ENCODE results near the gene CLEC14A.

The CLEC14A gene, protein sequence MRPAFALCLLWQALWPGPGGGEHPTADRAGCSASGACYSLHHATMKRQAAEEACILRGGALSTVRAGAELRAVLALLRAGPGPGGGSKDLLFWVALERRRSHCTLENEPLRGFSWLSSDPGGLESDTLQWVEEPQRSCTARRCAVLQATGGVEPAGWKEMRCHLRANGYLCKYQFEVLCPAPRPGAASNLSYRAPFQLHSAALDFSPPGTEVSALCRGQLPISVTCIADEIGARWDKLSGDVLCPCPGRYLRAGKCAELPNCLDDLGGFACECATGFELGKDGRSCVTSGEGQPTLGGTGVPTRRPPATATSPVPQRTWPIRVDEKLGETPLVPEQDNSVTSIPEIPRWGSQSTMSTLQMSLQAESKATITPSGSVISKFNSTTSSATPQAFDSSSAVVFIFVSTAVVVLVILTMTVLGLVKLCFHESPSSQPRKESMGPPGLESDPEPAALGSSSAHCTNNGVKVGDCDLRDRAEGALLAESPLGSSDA
- total RNA-seq: 0 reads per million in 3 experiments

DNA sequence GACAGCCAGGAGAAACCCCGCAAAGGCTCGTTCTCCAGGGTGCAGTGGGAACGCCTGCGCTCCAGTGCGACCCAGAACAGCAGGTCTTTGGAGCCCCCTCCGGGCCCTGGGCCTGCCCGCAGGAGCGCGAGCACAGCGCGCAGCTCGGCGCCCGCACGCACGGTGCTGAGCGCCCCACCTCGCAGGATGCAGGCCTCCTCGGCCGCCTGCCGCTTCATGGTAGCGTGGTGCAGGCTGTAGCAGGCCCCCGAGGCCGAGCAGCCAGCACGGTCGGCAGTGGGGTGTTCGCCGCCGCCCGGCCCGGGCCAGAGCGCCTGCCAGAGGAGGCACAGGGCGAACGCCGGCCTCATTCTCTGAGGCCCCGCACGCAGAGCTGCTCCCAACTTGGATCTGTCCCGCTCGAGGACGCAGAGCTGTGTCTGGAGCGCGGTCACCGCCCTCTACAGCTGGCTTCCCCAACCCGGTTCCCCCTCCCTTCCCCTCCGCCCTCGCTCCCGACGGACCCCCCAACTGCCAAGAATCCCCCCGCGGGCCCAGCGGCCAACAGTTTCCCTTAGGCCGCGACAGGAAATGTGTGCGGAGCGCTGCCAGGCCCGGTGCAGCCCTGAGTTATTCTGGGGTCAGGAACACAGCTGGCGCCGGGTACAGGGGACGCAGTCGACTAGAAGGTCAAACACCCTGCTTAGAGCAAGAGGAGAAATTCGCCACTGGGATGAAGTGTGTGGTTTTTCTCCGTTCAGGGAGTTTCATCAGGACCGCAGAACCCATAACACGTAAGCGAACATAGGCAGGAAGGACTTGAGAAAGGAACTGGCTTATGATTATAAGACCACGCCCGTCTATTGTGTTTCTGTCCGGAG lies at the start of gene CLEC14A:
CLEC14A (minus strand) TSS at position 421 of the 860 bp plus-strand sequence; CDS start at position 350, 71 bp downstream.
- DNase-seq: peak; percentile 7

DNA sequence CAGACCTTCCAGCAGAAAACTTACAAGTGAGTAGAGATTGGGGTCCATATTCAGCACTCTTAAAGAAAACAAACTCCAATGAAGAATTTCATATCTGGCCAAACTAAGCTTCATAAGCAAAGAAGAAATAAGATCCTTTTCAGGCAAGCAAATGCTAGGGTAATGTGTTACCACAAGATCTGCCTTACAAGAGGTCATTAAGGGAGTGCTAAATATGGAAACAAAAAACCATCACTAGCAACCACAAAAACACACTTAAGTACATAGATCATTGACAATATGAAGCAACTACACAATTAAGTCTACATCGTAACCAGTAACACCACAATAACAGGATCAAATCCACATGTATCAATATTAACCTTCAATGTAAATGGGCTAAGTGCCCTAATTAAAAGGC lies 47.1 kb upstream of the CLEC14A start:
- no peak for DNase-seq

DNA sequence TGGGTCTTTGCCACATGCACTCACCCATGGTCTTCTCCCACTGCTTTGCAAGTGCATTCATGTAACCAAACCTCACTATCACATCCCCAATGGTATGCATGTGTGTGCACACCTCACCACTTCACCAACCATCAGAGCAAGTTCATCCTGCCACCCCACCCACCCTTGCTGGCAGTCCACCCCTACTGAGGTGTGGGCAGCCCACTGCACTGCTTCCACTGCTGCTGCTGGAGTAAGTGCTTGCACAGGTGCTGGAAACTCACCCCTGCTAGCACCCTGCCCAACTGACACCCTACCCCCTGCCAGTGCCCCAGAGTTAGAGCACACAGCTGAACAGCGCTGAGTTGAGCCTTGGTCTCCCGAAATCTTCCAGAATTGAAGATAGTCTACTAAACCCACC lies 46.1 kb upstream of the CLEC14A start:
- no peak for DNase-seq

GRCh38 chr14:38297681-38298080 lies 41.8 kb upstream of the CLEC14A start:
- DNase-seq: no peak

DNA sequence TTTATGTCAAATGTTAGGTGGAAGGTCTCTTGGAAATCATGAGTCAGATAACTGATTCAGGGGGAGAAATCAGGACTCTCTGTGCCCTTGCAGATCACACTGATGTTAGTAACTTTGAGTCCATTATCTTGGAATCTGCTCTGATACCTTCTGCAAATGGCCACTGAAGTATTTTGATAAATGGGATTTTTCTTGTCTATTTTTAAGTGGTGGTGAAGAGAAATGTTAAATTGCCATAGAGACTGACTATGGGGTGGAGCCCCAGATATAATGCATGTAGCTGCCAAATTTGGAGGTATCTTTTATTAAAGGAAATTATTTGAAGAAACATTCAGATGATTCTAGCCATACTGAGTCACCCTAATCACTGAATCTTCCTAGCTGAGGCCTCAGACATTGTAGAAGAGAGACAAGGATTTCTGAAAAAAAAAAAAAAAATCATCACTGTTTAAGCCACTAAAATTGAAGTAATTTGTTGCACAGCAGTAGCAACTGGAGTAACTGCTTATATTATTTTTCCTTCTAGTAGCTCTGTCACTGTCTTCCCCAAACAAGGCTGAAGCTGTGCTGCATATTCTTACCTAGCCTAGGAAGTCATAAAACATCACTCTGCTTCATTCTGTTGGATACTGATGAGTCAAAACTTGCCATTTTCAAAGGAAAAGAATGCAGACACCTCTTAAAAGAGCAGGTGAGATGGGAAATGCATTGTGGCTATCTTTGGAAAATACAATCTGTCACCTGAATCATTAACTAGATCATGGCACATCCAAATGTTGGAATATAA lies 36.0 kb upstream of the CLEC14A start:
- no peak for DNase-seq

DNA sequence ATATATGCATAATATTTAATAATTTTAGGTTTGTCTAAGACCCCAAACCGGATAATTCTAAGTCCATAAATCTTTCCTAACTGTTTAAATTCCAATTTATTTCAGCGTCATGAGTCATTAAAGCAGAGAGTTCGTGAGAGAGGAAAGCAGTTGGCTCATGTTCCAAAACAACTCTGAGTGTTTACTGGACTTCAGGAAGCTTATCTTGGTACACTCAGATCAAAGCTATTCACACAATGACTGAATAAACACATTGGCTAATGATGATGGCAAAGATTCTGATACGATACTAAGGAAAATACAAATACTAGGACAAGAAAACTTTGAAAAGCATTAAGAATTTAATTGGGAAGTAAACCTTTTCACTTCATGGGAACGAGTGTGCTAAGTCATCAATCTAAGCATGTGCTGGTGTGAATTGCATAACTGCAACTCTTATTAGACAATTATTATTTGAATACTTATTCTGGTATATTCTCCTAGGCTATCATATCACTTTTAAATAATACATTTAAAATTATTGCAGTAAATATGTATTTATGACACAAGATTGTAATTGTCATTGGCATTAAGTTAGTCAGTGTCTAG lies 34.8 kb upstream of the CLEC14A start:
- DNase-seq: no peak

DNA sequence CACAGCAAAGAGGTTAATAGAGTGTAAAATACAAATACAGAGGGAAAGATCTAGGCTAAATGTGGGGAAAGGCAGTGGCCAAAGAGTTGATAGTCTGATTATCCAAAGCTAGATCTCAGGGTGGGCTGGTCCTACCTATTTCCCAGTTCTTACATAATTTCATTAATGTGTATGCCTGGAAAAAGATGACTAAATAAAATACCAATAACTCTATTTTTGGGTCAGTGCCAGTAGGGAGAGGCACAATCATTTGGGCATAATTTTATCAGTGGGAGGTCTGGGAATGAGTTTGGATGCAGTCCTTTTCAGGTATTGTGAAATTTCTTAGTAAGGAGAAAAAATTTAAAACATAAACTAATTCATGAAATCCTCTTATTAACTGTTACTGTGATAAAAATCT lies 30.6 kb upstream of the CLEC14A start:
- no peak for DNase-seq

DNA sequence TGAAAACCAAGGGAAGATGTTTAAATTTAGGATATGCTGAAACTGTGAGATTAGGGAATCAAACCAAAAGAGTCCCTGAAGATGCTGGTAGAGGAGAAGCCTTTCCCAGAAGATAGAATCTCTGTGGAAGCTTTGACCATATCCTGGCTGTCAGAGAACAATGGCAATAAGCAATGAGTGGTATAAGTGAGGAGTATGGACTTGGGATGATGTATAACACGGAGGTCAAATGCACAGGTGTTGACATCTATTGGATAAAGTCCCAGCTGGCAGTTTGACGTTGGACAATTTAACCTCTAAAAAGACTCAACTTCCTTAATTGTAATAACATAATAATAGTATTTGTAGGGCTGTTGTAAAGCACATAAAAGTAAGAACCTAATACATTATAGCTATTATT lies 30.1 kb upstream of the CLEC14A start:
- DNase-seq: no peak

DNA sequence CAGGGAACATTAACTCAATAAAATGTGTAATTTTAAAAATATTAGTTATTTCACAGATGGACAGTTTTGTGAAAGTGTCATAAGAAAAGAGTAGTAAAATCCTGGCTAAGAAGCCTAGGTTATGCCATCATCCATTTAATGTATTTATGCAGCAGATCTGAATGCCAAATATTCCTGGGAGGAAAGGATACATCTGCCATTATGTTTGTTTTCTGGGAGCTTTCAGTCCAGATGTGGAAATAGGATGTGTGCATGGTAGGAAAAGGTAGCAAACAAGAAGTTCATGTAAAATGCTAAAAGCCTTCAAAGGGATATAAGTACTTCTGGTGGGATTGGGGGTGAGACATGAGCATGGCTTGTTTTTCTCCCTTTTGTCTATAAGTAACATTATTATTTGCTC lies 27.0 kb upstream of the CLEC14A start:
- no peak for DNase-seq

- no peak for DNase-seq
Observed at GRCh38 chr14:38280081-38280480, 24.2 kb upstream of the CLEC14A start.

DNA sequence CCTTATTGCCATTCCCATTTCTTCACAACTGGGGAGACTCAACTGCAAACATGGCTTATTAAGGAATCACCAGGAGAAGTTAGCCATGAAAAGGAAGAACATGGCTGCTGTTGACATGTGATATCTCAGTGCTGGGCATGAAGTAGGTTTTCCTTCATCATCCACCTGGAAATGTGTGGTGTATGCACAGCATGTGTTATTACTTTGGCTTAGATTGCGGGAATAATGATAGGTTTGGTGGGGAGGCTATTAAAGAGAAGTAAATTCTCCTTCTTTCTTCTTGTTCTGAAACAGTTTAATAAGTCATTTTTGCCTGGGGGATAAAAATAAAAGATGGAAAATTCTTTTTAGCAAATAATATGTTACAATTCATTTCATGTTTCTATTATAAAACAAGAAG lies 23.7 kb upstream of the CLEC14A start:
- DNase-seq: no peak

- no peak for DNase-seq
Observed at GRCh38 chr14:38278035-38278434, 22.1 kb upstream of the CLEC14A start.

GRCh38 chr14:38262844-38263243 lies 7.0 kb upstream of the CLEC14A start:
- DNase-seq: no peak

- DNase-seq: no peak
Observed at GRCh38 chr14:38261620-38262019, 5.7 kb upstream of the CLEC14A start.

DNA sequence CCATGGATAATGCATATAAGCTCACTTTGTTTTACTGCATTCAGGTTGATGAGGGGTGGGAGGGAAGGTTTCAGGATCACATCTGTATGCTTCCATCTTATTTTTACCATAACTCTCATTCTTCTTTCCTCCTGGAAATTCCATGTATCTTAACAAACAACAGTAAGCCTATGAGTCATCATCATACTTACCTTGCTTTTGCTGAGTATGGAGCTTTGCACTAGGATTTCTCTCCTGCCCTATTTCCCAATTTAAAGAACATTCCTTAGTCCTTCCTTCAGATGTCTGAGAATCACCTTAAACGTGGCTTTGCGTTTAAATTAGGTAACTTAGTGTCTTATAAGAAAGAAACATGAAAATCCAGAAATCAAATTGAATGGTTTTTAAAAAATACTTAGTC lies 1.6 kb upstream of the CLEC14A start:
- DNase-seq: no peak

- no peak for DNase-seq
Observed at GRCh38 chr14:38256533-38256840, 594 bp upstream of the CLEC14A start.

- DNase-seq: peak; percentile 5
Observed at GRCh38 chr14:38255408-38255672, 553 bp downstream of the CLEC14A start.

- no peak for DNase-seq
Observed at GRCh38 chr14:38254571-38255407, 1.1 kb downstream of the CLEC14A start.

GRCh38 chr14:38253676-38254075 lies 2.2 kb downstream of the CLEC14A start:
- no peak for DNase-seq

GRCh38 chr14:38252066-38252710 lies 3.7 kb downstream of the CLEC14A start:
- no peak for DNase-seq

DNA sequence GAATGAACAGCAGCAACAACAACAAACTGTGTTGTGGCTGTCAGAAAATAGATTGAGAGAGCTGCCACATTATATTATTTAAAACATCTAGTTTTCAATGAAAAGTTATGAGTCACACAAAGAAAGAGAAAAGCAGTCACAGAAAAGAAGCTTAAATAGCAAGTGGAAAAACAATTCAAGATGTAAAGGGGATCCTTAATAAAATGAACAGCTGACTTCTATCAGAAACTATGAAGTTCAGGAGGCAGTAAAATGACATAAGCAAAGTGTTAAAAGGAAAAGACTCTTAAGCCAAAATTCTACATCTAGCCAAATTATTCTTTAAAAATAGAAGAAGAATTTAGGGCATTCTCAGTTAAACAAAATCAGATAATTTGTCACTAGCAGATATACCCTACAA lies 5.6 kb downstream of the CLEC14A start:
- DNase-seq: no peak
